Measurements from ENCODE around the gene TEKTIP1.

The TEKTIP1 gene

DNA sequence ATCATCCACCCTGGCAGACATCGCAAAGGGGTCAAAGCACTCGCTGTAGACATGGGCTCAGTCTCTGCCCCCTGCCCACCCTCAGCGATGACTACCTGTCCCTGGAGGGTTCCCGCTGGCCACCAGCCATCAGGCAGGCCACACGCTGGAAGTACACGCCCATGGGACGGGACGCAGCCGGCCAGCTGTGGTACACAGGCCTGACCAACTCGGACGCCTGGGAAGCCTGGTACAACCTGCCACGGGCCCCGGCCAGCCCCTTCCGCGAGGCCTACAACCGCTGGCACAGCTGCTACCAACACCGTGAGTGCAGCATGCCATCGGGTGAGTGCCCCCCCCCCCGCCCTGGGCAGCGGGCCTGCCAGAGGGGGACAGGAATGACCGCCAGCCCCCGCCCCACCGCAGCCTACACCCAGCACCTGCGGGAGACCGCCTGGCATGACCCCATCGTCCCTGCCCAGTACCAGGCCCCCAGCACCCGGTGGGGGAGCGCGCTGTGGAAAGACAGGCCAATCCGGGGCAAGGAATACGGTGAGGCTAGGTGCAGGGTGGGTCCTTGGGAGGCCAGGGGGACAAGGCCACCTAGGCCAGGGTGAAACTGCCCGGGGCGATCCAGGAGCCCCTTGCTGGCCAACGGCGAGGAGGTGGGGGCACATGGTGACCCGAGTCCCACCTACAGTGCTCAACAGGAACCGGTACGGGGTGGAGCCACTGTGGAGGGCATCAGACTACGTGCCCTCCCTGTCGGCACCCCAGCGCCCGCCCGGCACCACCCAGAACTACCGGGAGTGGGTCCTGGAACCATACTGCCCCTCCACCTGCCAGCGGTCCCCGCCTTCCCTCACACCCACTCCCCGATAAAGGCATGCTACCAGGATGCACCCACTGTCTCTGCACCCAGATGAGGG is 4.4 kb downstream of the TEKTIP1 start:
- ChIA-PET CTCF (interaction anchor here (1.2 to 3.9 kb wide), 8 partner anchors 11 to 82 kb away, joined by 3 to 24 read pairs (median 9); no protein-coding TSS in a partner anchor), POLR2A (interaction anchor here (0.6 kb wide), 1 partner anchor 11 kb away, joined by 4 read pairs; no protein-coding TSS in a partner anchor)
- no peak for DNase-seq (ENCODE audit: extremely low spot score)
- TF ChIP-seq CTCF (IDR thresholded peaks at IDR 0.05; ENCODE audit: control extremely low read depth, extremely low read depth, low read depth, missing control alignments): no peak

DNA sequence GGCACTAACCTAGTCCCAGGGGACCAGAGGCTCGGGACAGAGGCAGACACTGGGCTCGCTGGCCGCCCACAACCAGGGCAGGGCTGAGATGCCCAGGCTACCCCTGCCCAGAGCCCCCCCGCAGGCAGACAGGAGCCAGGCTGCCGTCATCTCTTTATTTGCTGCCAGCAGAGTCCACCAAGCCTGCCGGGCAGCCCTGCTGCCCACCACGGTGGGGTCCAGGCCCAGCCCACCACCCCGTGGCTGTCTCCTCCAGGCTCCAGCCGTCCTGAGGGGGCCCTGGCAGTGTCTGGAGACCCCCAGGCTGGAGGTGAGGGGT is 5.0 kb downstream of the TEKTIP1 start:
- POLR2A ChIA-PET: no interaction called here
- TF ChIP-seq CTCF (IDR thresholded peaks at IDR 0.05; ENCODE audit: control extremely low read depth, extremely low read depth, low read depth, missing control alignments): no peak
- CTCF ChIA-PET: interaction anchor here (1.1 to 3.9 kb wide), 14 partner anchors 12 to 164 kb away, joined by 3 to 68 read pairs (median 7); partner anchors contain the start of genes MFSD12 and TJP3
- no peak for DNase-seq (ENCODE audit: extremely low spot score)

- peak; percentile 89 for DNase-seq (ENCODE audit: extremely low spot score)
- ChIA-PET CTCF (interaction anchor here (0.7 to 3.9 kb wide), 32 partner anchors 10 to 205 kb away, joined by 3 to 68 read pairs (median 4); partner anchors contain the start of genes MFSD12, PIP5K1C and TJP3), POLR2A (no interaction called here)
- TF ChIP-seq CTCF (IDR thresholded peaks at IDR 0.05; ENCODE audit: control extremely low read depth, extremely low read depth, low read depth, missing control alignments): peak; percentile 99
Measured at GRCh38 chr19:3544742-3545668, 6.0 kb downstream of the TEKTIP1 start.

GRCh38 chr19:3545669-3546034 is 6.7 kb downstream of the TEKTIP1 start:
- POLR2A ChIA-PET: no interaction called here
- DNase-seq (ENCODE audit: extremely low spot score): no peak
- no peak for TF ChIP-seq CTCF (IDR thresholded peaks at IDR 0.05; ENCODE audit: control extremely low read depth, extremely low read depth, low read depth, missing control alignments)
- CTCF ChIA-PET: interaction anchor here (0.8 to 3.9 kb wide), 21 partner anchors 11 to 168 kb away, joined by 3 to 68 read pairs (median 4); partner anchors contain the start of gene MFSD12

DNA sequence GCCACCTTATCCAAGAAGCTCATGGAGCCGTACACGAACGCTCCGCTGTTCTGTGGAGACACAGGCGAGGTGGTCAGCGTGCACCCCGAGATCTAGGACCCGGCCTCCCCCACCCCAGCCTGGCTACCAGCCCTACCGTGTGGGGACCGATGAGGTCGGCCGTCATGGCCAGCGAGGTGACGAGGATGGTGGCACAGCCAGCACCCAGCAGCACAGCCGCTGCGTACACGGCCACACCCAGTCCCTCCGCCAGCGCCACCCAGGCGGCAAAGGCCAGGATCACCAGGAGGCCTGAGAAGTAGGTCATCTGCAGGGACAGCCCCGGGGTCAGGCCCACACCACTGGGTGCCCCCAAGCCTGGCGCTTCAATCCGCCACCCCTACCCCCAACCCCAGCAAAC is 7.1 kb downstream of the TEKTIP1 start:
- no peak for TF ChIP-seq CTCF (IDR thresholded peaks at IDR 0.05; ENCODE audit: control extremely low read depth, extremely low read depth, low read depth, missing control alignments)
- CTCF ChIA-PET: interaction anchor here (0.7 to 3.9 kb wide), 11 partner anchors 10 to 167 kb away, joined by 3 to 68 read pairs (median 4); partner anchors contain the start of gene MFSD12
- POLR2A ChIA-PET: no interaction called here
- DNase-seq (ENCODE audit: extremely low spot score): no peak

- DNase-seq (ENCODE audit: extremely low spot score): no peak
- peak; percentile 45 for TF ChIP-seq CTCF (IDR thresholded peaks at IDR 0.05; ENCODE audit: control extremely low read depth, extremely low read depth, low read depth, missing control alignments)
- POLR2A ChIA-PET: no interaction called here
- CTCF ChIA-PET: interaction anchor here (0.9 to 3.4 kb wide), 6 partner anchors 10 to 160 kb away, joined by 3 to 68 read pairs (median 4); partner anchors contain the start of gene MFSD12
Measured at GRCh38 chr19:3547301-3547731, 8.3 kb downstream of the TEKTIP1 start.

Data from GM10248 (cell line).